SIG-M5 (cell line): ENCODE results near the gene RTEL1.
"Not testable (repeated sequence)": the region's sequence is repeated elsewhere in the genome, so short reads cannot be mapped to it uniquely, and the experiment has no call there.

Experiments used
- DNase-seq: peaks from one replicate; lab custom pipeline; 2025; lab: John Stamatoyannopoulos, UW

Gene RTEL1

DNA sequence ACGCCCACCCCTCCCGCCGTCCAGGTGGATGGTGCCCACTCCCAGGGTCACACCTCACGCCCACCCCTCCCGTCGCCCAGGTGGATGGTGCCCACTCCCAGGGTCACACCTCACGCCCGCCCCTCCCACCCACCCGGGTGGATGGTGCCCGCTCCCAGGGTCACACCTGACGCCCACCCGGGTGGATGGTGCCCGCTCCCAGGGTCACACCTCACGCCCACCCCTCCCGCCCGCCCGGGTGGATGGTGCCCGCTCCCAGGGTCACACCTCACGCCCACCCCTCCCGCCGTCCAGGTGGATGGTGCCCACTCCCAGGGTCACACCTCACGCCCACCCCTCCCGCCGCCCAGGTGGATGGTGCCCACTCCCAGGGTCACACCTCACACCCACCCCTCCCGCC lies 7.6 kb upstream of the RTEL1 start:
- not testable (repeated sequence) for DNase-seq

DNA sequence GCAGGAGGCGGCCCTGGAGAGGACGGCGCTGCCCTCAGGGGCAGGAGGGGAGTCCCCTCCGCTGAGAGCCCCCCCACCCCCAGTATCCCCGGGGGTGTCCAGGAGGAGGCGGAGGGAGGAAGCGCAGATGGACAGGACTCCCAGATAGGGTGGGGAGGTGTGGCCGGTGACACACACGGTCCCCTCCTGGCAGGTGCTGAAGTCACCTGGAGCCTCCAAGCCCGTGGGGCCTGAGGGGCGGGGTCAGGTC lies 6.2 kb upstream of the RTEL1 start:
- DNase-seq: no peak

DNA sequence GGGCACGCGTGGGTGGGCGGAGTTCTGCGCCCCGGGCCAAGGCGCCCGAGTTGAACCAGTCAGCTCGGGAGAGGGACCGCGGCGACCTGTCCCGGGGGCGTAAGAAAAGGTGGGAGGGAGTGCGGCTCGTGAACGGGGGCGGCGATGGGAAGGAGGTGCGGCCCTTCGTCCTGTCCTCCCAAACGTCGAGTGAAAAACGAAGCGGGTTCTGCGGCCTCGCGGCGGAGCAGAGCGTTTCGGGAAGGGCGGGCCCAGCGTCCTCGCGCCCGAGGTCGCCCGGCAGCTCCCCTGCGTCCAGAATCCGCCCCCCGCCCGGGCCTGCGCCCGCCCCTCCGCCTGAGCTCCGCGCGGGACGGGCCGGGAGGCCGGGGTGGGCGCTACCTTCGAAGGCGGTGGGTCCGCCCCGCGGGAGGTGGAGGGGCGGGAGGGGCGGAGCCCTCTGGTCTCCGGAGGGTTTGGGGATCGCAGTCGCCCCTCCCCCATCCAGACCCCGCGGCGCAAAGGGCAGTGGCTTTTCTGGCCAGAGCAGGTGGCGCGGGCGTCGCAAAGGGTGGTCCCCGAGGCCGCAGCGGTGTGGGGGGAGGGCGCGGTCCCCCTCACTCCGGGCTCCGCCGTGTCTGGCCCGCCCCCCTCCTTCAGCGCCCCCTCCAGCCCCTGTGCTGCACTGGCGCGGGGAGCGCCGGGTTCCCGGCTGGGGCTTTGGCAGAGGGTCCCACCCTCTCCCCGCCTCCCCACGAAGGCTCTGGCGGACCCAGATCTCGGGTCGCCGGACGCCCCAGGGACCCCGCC lies 5.7 kb upstream of the RTEL1 start:
- no peak for DNase-seq

DNA sequence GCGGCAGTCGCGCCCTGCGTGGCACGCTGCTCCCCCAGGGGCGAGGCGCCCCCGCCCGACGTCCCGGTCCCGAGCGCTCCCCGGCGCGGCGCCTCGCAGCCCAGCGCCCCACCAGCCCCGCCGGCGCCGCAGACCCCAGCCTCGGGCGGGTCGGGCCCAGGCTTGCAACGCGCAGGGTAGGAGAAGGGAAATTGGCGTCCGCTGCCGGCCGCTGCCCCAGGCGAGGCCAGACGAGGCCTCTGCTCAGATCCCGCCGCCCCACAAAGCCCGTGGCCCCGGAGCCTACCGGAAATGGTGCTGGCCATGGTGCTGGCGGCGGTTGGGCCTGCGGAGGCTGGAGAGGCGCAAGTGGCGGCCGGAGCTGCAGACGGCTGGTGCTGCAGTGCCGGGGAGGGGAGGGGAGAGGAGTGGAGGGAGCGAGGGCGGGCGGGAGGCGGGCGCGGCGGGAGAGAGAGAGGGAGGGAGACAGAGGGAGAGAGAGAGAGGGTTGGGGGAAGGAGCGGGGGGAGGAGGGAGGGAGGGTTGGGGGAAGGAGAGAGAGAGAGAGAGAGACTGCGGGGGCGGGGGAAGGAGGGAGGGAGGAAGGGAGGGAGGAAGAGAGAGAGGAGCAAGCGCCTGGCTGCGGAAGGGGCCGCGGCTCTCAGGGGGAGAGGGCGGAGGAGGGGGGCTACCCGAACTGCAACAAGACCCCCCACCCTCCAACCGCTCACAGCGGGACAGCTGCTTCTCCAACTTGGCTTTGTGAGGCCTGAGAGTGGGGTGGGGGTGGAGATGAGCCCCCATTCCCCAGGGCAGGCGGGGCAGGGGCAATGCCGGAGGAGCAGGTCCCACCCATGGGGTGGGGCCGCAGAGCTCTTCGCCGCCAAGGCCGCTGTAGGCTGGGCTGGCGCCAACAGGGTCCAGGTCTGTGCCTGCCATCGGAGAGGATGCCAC lies 4.8 kb upstream of the RTEL1 start, which contains the start of gene STMN3:
Gene STMN3 (minus strand): TSS at position 384 of the 933 bp plus-strand sequence. CDS start 79 bp downstream, at position 305.
- DNase-seq: no peak

DNA sequence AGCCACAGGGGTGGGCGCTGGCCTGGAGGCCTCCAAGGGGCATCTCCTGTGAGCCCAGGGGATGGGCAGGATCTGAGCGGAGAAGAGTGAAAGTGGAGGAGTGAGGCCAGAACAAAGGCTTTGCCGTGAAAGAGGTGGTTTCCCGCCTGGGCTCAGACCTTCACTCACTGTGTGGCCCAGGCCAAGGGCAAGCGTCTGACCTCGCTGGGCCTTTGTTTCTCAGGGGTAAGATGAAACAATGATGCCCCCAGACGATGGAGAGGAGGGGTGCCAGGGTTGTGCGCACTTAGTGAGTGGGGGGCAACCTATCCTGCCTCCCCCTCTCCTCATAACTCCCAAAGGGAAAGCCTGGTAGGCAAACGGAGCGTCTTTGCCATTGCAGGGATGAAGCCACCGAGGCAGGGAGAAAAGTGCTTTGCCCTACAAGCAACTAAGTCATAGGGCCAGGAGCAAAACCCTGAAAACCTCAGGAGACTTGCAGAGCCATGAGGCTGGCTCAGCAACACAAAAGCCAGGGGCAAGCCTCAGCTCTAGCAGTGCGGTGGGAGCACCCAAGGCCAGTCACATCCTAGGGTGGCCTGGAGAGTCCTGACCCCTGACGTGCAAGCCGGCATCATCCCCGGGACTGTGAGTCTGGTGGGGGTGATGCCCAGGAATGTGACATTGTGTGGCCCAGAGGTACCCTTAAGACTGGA lies 4.0 kb upstream of the RTEL1 start:
- DNase-seq: no peak

DNA sequence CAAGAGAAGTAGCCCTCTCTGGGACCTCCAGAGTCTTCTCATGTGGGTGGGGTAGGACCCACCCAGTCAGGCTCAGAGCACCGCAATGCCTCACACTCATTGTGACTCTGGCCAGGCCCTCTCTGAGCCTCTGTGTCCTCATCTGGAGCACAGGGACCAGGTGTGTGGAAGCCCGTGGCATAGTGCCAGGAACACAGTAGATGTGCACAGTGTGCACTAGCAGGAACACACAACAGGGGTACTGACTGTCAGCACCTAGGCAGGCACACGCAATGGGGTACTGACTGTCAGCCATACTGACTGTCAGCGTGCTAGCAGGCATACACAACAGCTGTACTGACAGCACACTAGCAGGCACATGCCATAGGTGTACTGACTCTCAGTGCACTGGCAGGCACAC lies 2.9 kb upstream of the RTEL1 start:
- DNase-seq: no peak

DNA sequence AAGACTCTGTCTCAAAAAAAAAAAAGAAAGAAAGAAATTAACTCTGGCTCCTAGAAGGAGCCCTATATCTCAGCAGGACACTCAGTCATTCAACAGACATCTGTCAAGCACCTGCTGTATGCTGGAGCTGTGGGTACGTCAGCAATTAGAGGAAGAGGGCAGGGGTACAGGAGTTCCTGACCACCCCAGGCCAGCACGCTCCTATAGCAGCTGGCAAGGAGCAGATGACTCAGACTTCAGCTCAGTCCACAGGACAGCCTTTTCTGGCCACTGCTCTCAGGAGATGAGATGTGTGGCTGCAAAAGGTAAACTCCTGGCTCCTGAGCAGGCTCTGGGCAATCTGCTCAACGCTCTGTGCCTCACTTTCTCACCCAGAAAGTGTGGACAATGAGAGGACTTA lies 1.7 kb upstream of the RTEL1 start:
- no peak for DNase-seq

DNA sequence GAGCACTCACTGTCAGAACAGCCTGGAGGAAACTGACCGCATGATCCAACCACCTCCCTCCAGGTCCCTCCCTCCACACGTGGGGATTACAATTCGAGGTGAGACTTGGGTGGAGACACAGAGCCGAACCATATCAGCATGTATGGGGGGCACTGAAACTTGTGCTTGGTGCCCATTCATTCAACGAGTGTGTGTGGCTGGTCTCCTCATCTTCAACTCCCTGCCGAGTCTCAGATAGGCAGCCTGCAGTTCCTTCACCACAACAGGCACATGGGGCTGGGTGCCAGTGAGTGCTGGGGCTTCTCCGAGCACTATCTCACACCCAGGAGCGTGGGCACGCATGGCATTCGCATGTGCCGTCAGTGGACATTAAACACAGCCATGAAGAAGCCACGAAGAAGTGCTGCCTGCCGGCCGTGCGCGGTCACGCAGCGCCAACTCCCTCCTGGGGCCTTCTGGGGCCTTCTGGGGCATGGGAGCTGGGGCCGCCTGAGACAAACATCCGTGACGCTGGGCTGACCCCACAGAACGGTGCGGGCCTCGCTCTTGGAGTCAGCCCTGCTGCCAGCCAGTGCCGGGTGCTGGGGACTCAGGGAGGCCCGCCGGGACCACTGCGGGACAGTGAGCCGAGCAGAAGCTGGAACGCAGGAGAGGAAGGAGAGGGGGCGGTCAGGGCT lies 714 bp upstream of the RTEL1 start:
- DNase-seq: no peak

DNA sequence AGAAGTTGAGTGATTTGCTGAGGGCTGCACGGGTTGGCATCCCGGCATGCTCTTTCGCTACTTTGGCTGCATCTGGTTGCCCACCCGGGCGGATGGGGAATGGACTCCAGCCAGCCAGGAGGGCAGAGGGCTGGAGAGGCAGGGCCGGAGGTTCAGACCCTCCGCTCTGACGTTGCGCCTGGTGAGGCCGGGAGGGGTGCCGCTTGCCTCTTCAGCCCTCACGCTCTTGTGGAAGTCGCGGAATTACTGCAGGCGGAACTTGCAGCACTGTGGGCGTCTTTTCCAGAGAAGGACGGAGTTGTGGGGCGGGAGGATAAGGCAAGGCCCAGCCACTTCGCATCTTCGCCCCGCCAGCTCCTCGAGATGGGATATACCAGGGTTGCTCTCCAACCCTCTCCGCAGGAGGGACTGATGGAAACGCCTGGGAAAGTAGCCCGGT lies 656 bp downstream of the RTEL1 start:
- DNase-seq: no peak

DNA sequence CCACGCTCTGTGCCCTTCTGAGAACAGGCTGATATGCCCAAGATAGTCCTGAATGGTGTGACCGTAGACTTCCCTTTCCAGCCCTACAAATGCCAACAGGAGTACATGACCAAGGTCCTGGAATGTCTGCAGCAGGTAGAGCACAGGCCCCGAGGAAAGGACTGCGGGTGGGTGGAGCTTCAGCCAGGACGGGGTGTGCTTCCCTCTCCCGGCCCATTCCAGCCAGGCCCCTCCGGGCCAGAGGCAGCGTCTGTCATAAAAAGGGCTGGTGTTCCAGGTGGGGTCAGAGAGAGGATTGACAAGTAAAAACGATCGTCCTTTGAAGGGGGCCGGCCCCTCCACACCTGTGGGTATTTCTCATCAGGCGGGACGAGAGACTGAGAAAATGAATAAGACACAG lies 1.3 kb downstream of the RTEL1 start:
- DNase-seq: no peak

DNA sequence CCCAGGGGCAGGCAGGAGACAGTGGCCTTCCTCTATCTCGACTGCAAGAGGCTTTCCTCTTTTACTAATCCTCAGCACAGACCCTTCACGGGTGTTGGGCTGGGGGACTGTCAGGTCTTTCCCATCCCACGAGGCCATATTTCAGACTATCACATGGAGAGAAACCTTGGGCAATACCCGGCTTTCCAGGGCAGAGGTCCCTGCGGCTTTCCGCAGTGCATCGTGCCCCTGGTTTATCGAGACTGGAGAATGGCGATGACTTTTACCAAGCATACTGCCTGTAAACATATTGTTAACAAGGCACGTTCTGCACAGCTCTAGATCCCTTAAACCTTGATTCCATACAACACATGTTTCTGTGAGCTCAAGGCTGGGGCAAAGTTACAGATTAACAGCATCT lies 2.1 kb downstream of the RTEL1 start:
- not testable (repeated sequence) for DNase-seq

DNA sequence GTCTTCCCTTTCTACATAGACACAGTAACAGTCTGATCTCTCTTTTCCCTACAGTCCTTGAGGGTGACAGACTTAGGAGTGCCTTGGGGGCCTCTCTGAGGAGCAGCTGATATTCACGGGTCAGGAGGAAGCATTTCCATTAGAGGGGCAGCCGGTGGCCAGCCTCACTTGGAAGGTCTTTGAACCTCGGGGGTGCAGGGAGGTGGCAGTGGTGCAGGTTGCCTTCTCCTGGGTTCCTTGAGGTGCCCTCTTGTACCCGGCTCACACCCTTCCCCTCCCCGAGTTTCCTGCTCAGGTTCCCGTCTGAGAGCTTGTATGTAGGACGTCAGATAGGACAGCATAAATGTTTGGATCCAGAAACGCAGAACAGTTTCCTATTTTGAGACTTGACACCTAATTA lies 2.5 kb downstream of the RTEL1 start:
- DNase-seq: no peak

DNA sequence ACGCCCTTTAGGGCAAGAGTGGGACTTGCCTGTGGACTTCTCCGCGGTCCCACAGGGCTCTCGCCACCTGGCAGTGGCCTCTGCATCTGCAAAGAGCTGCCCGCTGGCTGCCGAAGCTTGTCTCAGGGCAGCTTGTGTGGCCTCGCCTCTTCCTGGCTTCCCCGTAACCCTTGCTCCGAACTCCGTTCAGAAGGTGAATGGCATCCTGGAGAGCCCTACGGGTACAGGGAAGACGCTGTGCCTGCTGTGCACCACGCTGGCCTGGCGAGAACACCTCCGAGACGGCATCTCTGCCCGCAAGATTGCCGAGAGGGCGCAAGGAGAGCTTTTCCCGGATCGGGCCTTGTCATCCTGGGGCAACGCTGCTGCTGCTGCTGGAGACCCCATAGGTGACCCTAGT lies 3.0 kb downstream of the RTEL1 start:
- DNase-seq: no peak

DNA sequence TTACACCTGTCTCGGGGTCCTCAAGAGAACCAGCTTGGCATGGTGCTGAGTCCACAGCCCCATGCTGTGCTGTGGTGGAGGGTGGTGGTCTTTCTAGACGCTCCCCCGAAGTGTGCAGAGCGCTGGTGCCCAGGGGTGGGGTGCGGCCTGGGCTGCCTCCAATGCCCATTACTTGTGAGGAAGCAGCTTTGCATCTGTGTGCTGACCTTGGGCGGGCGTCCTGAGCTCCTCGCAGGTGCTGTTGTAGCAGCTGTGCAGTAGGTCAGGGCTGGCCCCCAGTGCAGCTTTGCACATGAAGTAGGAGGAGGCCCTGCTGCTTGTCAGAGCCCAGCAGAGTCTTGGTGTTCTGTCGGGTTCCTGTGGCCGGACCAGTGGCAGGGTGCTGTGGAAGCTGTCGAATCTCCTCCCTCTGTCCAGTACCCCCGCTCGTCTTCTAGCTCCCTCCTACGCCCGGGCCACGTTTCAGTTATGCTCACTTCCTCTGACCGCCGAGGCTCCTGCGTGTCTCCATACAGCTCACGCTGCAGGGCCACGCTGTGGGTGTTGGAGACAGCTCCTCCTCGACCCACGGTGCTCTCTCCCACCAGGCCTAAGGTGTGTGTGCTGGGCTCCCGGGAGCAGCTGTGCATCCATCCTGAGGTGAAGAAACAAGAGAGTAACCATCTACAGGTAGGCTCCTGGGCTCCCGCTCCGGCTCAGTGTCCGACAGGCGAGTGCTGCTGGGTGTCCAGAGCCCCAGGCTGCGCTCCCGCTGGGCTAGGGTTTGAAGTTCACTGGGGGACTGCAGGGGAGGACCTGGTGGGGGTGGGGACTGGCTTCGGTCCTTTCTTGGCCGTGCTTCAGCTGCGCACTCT lies 4.1 kb downstream of the RTEL1 start:
- DNase-seq: no peak

DNA sequence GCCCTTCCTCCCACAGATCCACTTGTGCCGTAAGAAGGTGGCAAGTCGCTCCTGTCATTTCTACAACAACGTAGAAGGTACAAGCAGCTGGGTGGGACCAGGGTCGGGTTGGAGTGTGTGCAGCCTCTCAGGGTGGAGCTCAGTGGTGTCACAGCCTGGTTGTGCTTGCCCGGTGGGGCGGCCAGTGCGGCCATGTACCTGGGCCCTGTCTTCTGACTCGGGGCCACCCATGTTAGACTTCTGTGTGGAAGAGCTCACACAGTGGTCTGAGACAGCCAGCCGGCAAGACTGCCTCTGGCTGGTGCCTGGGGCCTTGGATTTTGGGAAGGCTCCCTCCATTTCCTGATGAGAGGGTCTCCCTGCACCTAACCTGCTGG lies 4.7 kb downstream of the RTEL1 start:
- no peak for DNase-seq

DNA sequence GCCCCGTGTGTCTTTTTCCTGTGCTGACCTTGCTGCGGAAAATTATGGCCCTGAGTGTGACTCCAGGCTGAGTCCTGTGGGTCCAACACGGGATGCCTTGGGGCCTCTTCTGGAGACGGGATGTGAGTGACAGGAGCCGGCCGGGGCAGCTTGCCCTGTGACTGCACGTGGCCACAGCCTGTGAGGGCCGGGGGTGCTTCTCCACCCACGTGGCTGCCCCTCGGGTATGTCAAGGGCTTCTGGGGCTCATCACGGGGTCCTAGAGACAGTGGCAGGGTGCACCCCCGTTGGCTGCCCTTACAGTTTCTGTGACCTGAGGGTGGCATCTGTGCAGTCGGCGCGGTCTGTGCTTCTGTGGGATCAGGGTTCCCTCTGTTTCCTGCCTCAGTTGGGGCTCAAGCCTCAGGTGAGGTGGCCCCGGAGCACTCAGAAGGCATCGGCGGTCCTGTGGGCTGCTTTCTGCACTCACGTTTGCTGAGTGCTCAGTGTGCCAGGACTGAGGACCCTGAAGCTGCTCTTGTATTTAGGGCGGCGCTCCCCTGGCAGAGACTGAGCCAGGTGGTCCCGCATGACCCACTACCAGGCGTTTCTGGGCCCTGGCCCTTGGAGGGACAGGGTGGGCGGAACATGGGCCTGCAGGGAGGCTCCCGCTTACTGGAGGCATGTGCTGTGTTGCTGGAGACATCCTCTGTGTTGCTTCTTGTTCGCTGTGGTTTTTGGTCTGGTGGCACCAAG lies 5.4 kb downstream of the RTEL1 start:
- DNase-seq: no peak

DNA sequence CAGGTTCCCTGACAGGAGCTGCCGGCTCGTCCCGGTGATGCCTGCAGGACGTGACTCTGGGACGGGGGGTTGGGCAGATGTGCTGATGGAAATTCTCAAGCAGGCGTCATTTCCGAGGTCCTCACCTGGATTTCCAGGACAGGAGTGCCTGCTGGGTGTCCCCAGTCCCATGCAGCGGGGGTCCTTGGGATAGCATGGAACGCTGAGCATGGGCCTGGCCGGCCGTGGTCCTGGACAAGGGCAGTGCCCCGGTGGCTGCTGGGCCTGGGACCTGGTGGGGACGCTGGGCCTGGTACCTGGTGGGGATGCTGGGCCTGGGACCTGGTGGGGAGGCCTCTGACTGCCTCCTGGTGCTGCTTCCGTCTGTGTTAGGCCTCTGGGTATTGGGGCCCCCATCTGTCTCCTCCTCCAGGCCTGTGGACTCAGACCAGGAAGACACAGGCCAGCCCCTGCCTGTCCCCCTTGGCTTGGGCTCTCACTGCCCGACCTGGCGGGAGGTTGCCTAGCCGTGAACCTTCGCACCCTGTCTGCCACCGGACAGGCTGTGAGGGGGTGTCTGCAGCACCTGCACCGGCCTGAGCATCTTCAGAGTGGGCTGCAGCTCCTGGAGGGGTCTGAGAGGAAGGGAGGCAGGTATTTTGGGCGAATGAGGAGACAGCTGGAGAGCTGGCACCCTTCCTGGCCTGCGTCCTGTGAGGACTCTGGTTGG lies 6.2 kb downstream of the RTEL1 start:
- no peak for DNase-seq

DNA sequence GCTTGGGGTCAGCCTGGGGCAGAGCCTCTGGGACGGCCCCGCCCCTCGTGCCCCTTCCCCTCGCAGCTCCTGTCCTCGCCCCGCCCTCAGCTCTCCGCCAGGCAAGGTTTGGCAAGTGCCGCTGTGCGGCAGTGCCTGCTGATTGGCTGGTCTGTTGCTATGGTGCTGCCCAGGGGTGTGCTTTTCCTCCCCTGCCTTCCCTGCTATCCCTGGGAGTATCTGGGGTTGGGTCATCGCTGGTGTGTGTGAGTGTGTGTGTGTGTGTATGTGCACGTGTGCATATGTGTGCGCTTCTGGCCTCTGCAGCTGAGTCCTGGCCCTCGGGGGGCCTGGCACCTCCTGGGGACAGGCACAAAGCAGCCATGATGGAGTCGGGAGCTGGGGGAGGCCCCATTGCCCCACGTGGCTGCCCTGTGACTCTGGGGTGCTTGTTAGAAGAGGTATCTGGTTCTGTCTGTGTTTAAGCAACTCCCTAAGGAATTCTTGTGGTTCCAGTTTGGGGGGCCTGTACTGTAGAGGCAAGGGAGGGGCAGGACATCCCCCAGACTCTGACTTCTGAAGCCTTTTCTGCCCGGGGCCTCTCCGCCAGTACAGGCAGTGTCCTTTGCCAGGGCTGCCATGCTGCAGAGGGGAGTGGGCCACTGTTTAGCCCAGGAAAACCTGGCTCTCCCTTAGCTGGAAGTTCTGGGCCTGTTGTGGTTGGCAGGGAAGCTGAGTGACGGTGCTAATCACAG lies 6.9 kb downstream of the RTEL1 start:
- no peak for DNase-seq

DNA sequence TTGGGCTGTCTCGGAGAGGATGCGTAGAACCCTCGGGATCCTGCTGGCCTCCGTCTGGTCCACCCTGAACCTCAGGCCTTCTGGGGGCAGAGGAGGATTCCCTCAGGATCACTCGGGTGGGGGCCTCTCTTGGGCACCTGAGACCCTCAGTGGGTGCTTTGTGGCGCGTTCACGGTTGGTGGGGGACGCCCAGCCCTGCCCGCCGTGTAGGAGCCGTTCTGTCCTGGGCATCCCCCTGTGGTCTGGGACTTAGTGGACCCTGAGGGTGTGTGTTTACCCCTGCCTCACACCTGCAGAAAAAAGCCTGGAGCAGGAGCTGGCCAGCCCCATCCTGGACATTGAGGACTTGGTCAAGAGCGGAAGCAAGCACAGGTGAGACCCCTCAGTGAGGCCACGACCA lies 7.6 kb downstream of the RTEL1 start:
- DNase-seq: no peak
